ENCODE data around the gene DCTD. TPM values are rescaled to one million over a fixed set of nuclear protein-coding genes. Genes with fewer than 3 reads are reported as not detected.
A peak's percentile ranks its signal among the peaks of the same experiment; 100 is the strongest.

DCTD gene
- total and polyA plus RNA-seq, 2 experiments from 2014 or later = 39.3 to 40.3 TPM

DNA sequence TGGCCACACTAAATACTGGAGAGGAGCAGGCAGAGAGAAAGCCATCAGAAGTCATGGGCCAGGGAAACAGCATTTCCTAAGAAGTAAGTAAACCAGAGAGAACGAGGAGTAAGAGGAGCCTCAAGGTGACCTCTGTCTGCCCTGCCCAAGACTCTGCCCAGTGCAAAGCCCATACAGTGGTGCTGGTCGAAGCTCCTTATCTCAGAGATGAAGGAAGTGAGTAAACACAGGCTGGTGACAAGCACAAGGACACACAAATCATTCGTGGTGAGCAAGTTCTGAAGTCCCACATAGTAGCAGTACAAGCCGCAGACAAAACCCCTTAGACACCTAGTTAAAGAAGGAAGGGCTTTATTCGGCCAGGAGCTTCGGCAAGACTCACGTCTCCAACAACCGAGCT is 62.7 kb downstream of the DCTD start:
- H3K9me2 ChIP-seq (ENCODE audit: insufficient read depth) = peaks cover 4% of the 10 kb centered on the region; the same call in 1 of the 2 replicates
- no peak for ATAC-seq
- H3K27ac ChIP-seq (ENCODE audit: low read depth) = no peak overlapping the region

More for the DNA sequence above, 62.7 kb downstream of the DCTD start:
- Mint-ChIP-seq H3K27ac (no peak overlapping the region), H3K4me3 (no peak overlapping the region), H3K36me3 (ENCODE audit: low read depth) (peaks cover 11% of the 10 kb centered on the region), H3K4me1 (peaks cover 10% of the 10 kb centered on the region), H3K27me3 (ENCODE audit: insufficient read depth, low read depth, poor library complexity) (peaks cover 3% of the 10 kb centered on the region), H3K9me3 (peaks cover 22% of the 10 kb centered on the region)
- H2AFZ ChIP-seq = peak overlapping the region; percentile 38; the same call in 1 of the 2 replicates
- no peak overlapping the region for H3K4me3 ChIP-seq
- no peaks in the 10 kb centered on the region for H3K36me3 ChIP-seq (ENCODE audit: insufficient read depth)
- no peak for DNase-seq (ENCODE audit: low spot score)
- H3K27me3 ChIP-seq (ENCODE audit: insufficient read depth) = no peaks in the 10 kb centered on the region
- H3K4me2 ChIP-seq = no peak overlapping the region
- TF ChIP-seq ETS1 (IDR thresholded peaks at IDR 0.05) (no peak), REST (IDR thresholded peaks at IDR 0.05; ENCODE audit: unreplicated experiment) (no peak), CTCF (conservative IDR thresholded peaks at IDR 0.05; ENCODE audit: low read depth in 2 of 2) (no peak), CREB1 (CRISPR knock-in tag; IDR thresholded peaks at IDR 0.05; ENCODE audit: low read depth) (no peak), STAT1 (IDR thresholded peaks at IDR 0.05; ENCODE audit: unreplicated experiment) (no peak), NANOG (IDR thresholded peaks at IDR 0.05; ENCODE audit: borderline replicate concordance) (no peak), ZNF462 (CRISPR knock-in tag; IDR thresholded peaks at IDR 0.05) (no peak), EZH2 (IDR thresholded peaks at IDR 0.05; ENCODE audit: low read depth, unreplicated experiment) (no peak), EZH2phosphoT487 (IDR thresholded peaks at IDR 0.05; ENCODE audit: unreplicated experiment) (no peak), JUNB (IDR thresholded peaks at IDR 0.05; ENCODE audit: unreplicated experiment) (no peak), ZNF114 (CRISPR knock-in tag; IDR thresholded peaks at IDR 0.05) (no peak)
- no peaks in the 10 kb centered on the region for H3K79me2 ChIP-seq (replicated peaks; ENCODE audit: insufficient read depth)
- no peaks in the 10 kb centered on the region for H3F3A ChIP-seq (replicated peaks; ENCODE audit: low read depth)
- H4K20me1 ChIP-seq (replicated peaks; ENCODE audit: insufficient read depth) = no peaks in the 10 kb centered on the region
- 0 out of 2 replicates have a peak, but pooled peaks cover 6% of the 10 kb centered on the region for H3K4me1 ChIP-seq (ENCODE audit: insufficient read depth)
